Fibroblast of pulmonary artery (primary cell): ENCODE results near the gene CNKSR1.
"Not testable (repeated sequence)": the region's sequence is repeated elsewhere in the genome, so short reads cannot be mapped to it uniquely, and the experiment has no call there.

Source experiments
- DNase-seq: peaks from one replicate; pipeline ENCODE4 v3.0.0-alpha.2; 2010; ENCODE audit warnings: low read depth
- H3K4me3 ChIP-seq: replicated peaks from 2 replicates; pipeline ENCODE4 v1.5.1; 2011; ENCODE audit warnings: low read depth, mild to moderate bottlenecking, control low read depth, low read length, moderate library complexity
- TF ChIP-seq, protein P1 (sequence below): IDR thresholded peaks from 2 replicates; pipeline ENCODE4 v1.5.1; 2011; ENCODE audit warnings: mild to moderate bottlenecking, control low read depth, low read length, inconsistent platforms; ENCODE audit errors: missing control alignments

Gene CNKSR1

DNA sequence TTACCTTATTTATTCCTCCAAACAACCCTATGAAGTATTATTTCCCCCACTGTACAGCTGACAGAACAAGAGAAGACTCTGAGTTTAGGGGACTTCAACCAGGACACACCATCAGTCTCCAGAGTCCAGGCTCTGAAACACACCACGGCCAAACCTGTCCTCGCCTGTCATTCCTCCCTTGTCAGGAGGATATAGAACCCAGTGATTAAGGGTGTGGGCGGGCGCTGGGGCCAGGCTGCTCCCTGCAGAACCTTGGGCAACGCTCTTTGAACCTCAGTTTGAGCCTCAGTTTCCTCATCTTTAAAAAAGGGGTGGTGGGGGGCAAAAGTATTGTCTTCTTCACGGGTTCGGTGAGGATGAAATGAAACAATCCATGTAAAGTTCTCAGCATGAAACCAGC, 47.3 kb downstream of the CNKSR1 start:
- H3K4me3 ChIP-seq, result no peak overlapping the region
- no peak for DNase-seq
- TF ChIP-seq, protein P1, sequence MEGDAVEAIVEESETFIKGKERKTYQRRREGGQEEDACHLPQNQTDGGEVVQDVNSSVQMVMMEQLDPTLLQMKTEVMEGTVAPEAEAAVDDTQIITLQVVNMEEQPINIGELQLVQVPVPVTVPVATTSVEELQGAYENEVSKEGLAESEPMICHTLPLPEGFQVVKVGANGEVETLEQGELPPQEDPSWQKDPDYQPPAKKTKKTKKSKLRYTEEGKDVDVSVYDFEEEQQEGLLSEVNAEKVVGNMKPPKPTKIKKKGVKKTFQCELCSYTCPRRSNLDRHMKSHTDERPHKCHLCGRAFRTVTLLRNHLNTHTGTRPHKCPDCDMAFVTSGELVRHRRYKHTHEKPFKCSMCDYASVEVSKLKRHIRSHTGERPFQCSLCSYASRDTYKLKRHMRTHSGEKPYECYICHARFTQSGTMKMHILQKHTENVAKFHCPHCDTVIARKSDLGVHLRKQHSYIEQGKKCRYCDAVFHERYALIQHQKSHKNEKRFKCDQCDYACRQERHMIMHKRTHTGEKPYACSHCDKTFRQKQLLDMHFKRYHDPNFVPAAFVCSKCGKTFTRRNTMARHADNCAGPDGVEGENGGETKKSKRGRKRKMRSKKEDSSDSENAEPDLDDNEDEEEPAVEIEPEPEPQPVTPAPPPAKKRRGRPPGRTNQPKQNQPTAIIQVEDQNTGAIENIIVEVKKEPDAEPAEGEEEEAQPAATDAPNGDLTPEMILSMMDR, result no peak

DNA sequence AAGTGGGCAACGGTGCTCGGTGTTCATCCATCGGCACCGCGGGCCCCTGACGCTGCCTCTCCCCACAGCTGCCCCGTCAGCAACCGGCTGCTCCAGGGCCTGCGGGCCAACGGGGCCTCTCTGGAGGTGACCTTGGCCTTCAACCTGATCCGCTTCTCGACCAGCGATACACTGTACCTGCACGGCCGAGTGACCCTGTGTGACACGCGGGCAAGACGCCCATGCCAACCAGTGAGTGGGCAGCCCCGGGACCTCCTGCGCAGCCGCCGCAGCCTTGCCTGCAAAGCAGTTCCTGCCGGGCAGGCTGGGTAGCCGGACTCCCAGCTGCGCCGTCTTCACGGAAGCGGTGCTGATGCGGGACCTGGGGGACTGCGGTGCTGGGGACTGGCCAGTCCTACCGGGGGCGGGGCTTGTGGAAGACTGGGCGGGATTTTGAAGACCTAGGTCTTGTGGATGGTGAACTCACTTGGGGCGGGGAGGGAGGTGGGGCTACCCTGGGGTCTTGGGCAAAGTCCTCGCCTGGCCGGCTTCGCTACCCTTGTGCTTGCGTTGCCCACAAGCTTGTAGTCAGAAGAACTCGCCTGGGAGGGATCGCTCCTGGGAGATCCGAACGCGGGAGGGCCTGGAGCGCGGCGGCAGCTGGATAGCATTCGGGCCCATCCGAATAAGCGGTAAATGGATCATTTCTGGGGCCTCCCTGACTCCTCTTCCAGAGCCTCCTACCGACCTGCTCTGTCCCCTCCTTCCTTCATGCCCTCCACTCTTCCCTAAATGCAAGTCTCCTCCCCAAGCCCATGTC, 47.9 kb downstream of the CNKSR1 start:
- DNase-seq, result peak; percentile 38
- TF ChIP-seq, protein P1, result no peak
- peak overlapping the region; percentile 51 for H3K4me3 ChIP-seq

DNA sequence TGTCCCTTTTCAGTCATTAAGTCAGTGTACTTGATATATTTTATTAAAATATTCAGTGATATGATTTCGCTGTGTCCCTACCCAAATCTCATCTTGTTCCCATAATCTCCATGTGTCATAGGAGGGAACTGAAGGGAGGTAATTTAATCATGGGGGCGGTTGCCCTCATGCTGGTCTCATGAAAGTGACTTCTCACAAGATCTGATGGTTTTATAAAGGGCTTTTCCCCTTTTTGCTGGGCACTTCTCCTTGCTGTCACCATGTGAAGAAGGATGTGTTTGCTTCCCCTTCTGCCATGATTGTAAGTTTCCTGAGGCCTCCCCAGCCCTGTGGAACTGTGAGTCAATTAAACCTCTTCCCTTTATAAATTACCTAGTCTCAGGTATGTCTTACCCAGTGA, 53.4 kb downstream of the CNKSR1 start:
- H3K4me3 ChIP-seq, DNase-seq: not testable (repeated sequence)

DNA sequence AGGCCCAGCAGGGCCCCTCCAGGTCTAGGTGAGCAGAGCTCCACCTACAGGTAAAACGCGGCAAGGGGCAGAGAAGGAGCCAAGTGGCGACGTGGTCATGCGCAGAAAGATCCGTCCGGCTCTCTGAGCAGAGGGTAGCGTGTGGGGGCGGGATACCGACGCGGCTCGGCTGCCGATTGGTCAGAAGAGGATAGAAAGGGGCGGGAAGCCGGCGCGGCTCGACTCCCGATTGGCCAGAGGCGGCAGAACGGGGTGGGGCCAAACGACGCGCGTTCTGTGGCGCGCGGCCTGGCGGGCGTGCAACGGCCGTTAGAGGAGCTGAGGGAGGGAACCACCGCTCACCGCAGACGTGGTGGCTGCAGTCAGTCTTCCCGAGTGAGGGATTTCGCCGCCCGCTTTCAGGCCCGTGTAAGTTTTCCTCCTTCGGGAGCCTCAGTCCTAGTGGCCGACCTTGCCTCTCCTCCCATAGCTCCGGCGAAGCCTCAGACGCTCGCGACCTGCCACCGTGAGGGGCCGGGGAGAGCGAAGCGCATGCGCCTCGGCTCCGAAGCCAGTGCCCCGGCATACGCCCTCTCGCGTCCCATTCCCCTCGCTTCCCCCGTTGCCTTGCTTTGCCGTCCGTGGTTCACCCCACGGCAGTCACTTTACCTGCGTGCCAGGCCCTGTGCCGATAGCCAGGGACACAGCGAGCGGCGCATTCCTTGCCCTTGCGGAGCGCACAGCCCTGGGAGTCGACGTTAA, 56.8 kb downstream of the CNKSR1 start, which contains the start of gene CEP85:
Gene CEP85 (plus strand): TSS at position 298 of the 741 bp plus-strand sequence. CDS start 5,584 bp downstream, outside the sequence.
- peak within 1 kb of the TSS; percentile 83 for H3K4me3 ChIP-seq
- DNase-seq, result peak; percentile 98
- TF ChIP-seq, protein P1, result peak; percentile 86

DNA sequence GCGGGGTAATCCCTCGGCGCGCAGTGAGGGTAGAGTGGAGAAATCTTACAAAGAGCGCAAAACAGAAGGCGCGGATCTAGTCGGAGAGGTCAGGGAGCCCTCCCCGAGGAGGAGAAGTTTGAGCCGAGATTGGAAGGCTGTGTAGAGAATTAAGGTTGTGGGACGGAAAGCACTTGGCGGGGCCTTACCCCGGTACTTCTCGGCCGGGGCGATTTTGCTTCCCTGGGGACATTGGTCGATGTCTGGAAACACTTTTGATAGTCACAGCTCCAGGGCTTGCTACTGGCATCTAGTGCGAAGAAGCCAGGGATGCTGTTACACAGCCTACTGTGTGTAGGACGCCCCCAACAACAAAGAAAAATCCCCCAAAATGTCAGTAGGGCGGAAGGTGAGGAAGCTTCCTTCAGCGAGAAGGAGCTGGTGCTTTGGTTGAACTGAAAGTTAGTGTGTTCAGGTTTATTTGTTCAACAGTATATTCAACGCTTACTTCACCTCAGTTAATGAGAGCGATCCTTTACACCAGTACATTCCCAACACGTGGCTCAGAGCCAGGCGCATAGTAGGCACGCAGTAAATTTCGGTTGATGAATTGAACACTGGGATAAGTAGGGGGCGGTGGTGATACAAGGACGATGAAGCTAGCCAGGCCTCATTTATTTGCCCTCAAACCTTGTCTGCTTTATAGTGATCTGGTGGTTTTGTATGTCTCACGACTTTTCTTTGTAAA, 57.5 kb downstream of the CNKSR1 start:
- H3K4me3 ChIP-seq, result peak overlapping the region; percentile 83
- TF ChIP-seq, protein P1, result peak; percentile 18
- DNase-seq, result peak; percentile 28

DNA sequence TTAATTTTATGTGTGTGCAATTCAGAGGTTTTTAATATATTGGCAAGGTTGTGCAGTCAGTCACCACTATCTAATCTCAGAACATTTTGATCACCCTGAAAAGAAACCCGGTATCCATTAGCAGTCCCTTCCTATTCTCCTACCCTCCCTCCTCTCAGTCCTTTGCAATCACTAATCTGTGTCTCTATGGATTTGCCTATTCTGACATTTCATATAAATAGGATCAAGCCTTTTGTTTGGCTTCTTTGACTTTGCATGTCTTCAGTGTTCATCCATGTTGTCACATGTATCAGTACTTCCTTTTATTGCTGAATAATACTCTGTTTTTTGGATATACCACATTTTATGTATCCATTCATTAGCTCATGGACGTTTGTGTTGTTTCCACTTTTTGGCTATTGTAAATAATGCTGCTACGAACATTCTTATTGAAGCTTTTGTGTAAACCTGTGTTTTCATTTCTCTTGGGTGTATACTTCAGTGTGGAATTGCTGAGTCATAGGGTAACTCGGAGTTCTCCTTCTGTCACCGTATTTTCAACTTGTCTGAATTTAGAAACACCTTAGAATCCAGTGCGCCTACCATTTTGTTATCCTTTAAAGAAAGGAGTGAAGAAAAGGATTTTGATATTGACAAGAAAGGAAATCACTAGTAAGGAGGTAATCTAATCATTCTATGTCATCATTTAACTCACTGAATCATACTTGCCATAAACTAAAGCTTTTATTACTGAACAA, 60.1 kb downstream of the CNKSR1 start:
- DNase-seq, result peak; percentile 47
- no peak overlapping the region for H3K4me3 ChIP-seq
- TF ChIP-seq, protein P1, result no peak
